Measurements from ENCODE around the gene ADSS1. TPM values are rescaled to one million over a fixed set of nuclear protein-coding genes. Genes with fewer than 3 reads are reported as not detected.

Gene ADSS1
- total and polyA plus RNA-seq, 4 donors: 1.8 to 18.8 (median 12.2) TPM

GRCh38 chr14:104757681-104758392 is 33.8 kb downstream of the ADSS1 start:
- H3K9ac ChIP-seq (ENCODE audit: low read depth in 1 of 2, low read length in 2 of 2): no peak overlapping the region

More at GRCh38 chr14:104757681-104758392, 33.8 kb downstream of the ADSS1 start:
- Histone ChIP-seq H3K36me3 (ENCODE audit: control insufficient read depth in 4 of 4, insufficient read depth in 3 of 4, low read depth in 1 of 4, low read length in 3 of 4) (peaks cover 5 to 40% (median 18%) of the 10 kb centered on the region in 4 donors), H3K4me1 (ENCODE audit: control insufficient read depth in 4 of 4, insufficient read depth in 4 of 4, low read length in 3 of 4) (peaks cover 8 to 29% (median 26%) of the 10 kb centered on the region in 4 donors), H3K9me3 (ENCODE audit: control insufficient read depth in 4 of 4, low read length in 3 of 4) (no peaks in the 10 kb centered on the region), H3K27me3 (ENCODE audit: control insufficient read depth in 4 of 4, insufficient read depth in 4 of 4, low read length in 3 of 4) (no peaks in the 10 kb centered on the region), H3K4me3 (ENCODE audit: low read depth in 1 of 3, low read length in 3 of 3) (no peak overlapping the region), H3K27ac (ENCODE audit: low read depth in 1 of 2, low read length in 2 of 2) (no peak overlapping the region)
- 92% methylated on average over 19 of the region's 19 CpGs for WGBS
- no peak for DNase-seq (ENCODE audit: low spot score)
- TF ChIP-seq NR2F2 (IDR thresholded peaks at IDR 0.05) (no peak), YY1 (IDR thresholded peaks at IDR 0.05) (no peak), ZBTB33 (IDR thresholded peaks at IDR 0.05) (no peak), MAX (IDR thresholded peaks at IDR 0.05) (no peak), EGR1 (IDR thresholded peaks at IDR 0.05; ENCODE audit: low read depth in 2 of 2) (no peak), REST (IDR thresholded peaks at IDR 0.05) (no peak), HNF4G (IDR thresholded peaks at IDR 0.05) (no peak), FOXA1 (IDR thresholded peaks at IDR 0.05) (no peak)
